Measurements from ENCODE around the gene PREX1. TPM values are rescaled to one million over a fixed set of nuclear protein-coding genes. Genes with fewer than 3 reads are reported as not detected.

PREX1 gene
- total RNA-seq, 4 donors from 2014 or later, result 7.5 to 10.9 (median 9.1) TPM

GRCh38 chr20:48596334-48596898 is 231.4 kb downstream of the PREX1 start:
- Histone ChIP-seq H3K4me3 (no peak overlapping the region), H3K27ac (no peak overlapping the region), H3K9me3 (no peaks in the 10 kb centered on the region), H3K36me3 (no peaks in the 10 kb centered on the region), H3K27me3 (no peaks in the 10 kb centered on the region), H3K4me1 (no peaks in the 10 kb centered on the region)
- no peak for DNase-seq
- no peak for ATAC-seq
- in situ Hi-C loops (cut with MboI; ENCODE audit: low sequenced_read_pairs in 4 of 4), result no loop called here
- intact Hi-C loops (cut with DNase I; ENCODE audit: low total_unique reads), result no loop called here
- TF ChIP-seq POLR2A (IDR thresholded peaks at IDR 0.05) (no peak), CTCF (IDR thresholded peaks at IDR 0.05 in 4 of 5, conservative IDR thresholded peaks at IDR 0.05 in 1 of 5) (no peak)

- Histone ChIP-seq H3K27me3 (no peaks in the 10 kb centered on the region), H3K36me3 (no peaks in the 10 kb centered on the region), H3K4me3 (no peak overlapping the region), H3K27ac (no peak overlapping the region), H3K9me3 (no peaks in the 10 kb centered on the region), H3K4me1 (no peaks in the 10 kb centered on the region)
- in situ Hi-C loops (cut with MboI; ENCODE audit: low sequenced_read_pairs in 4 of 4), result no loop called here
- DNase-seq (no peak), ATAC-seq (no peak)
- intact Hi-C loops (cut with DNase I; ENCODE audit: low total_unique reads), result no loop called here
- no peak for TF ChIP-seq POLR2A (IDR thresholded peaks at IDR 0.05)
- no peak for TF ChIP-seq CTCF (IDR thresholded peaks at IDR 0.05 in 4 of 5, conservative IDR thresholded peaks at IDR 0.05 in 1 of 5)
These were observed 232.1 kb downstream of the PREX1 start for GRCh38 chr20:48595495-48596333.

- Histone ChIP-seq H3K36me3 (no peaks in the 10 kb centered on the region), H3K27ac (no peak overlapping the region), H3K9me3 (no peaks in the 10 kb centered on the region), H3K27me3 (no peaks in the 10 kb centered on the region), H3K4me1 (no peaks in the 10 kb centered on the region), H3K4me3 (no peak overlapping the region)
- intact Hi-C loops (cut with DNase I; ENCODE audit: low total_unique reads), result no loop called here
- in situ Hi-C loops (cut with MboI; ENCODE audit: low sequenced_read_pairs in 4 of 4), result no loop called here
- no peak for DNase-seq
- TF ChIP-seq POLR2A (IDR thresholded peaks at IDR 0.05) (no peak), CTCF (IDR thresholded peaks at IDR 0.05 in 4 of 5, conservative IDR thresholded peaks at IDR 0.05 in 1 of 5) (no peak)
- ATAC-seq, result no peak
These were observed 233.3 kb downstream of the PREX1 start for GRCh38 chr20:48594533-48594932.

GRCh38 chr20:48592107-48592940 is 235.5 kb downstream of the PREX1 start:
- Histone ChIP-seq H3K27me3 (no peaks in the 10 kb centered on the region), H3K36me3 (no peaks in the 10 kb centered on the region), H3K4me3 (no peak overlapping the region), H3K27ac (no peak overlapping the region), H3K4me1 (no peaks in the 10 kb centered on the region), H3K9me3 (no peaks in the 10 kb centered on the region)
- TF ChIP-seq POLR2A (IDR thresholded peaks at IDR 0.05), result no peak
- no peak for TF ChIP-seq CTCF (IDR thresholded peaks at IDR 0.05 in 4 of 5, conservative IDR thresholded peaks at IDR 0.05 in 1 of 5)
- no peak for DNase-seq
- no peak for ATAC-seq
- intact Hi-C loops (cut with DNase I; ENCODE audit: low total_unique reads) (no loop called here), in situ Hi-C loops (cut with MboI; ENCODE audit: low sequenced_read_pairs in 4 of 4) (no loop called here)

All from gastrocnemius medialis (tissue), 4 donors.